ENCODE results near the gene MITF.

Gene MITF

DNA sequence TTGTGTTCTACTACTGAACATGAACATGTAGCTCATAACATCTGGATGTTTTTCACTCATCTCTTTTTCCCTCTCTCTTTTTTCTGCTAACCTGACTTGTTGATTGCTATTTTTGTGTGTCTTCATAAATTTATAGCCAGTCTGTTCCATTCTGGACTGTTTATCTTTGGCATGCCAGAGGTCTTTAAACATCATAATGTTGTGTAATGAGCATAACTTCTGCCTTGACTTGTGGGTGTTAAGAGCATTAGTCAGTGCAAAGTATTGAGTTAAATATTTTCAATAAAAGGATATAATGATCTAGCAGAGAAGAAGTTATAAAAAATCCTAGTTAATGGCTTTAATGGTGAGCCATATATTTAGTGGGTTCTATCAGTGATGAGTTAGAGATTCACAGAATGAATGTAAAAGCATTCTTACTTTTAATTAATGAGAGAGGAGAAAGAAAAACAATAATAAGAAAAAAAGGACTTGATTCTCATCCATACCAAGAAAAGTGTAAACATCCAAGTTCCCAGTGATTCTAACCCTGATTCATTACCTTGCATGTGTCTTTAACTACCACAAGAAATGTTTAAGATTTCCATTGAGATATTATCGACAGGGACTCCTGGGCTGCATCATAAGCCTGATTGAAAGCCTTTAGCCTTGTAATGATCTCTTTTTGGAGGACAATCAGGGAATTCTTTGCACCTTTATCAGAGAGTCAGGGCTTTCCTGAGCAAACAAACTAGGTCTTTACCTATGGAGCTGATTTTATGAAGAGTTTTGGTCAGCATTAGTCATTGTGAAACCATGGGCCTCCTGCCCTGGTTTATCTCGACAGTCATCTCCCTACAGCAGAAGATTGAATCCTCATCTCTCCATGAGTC is 22.9 kb downstream of the MITF start:
- DNase-seq: no peak

DNA sequence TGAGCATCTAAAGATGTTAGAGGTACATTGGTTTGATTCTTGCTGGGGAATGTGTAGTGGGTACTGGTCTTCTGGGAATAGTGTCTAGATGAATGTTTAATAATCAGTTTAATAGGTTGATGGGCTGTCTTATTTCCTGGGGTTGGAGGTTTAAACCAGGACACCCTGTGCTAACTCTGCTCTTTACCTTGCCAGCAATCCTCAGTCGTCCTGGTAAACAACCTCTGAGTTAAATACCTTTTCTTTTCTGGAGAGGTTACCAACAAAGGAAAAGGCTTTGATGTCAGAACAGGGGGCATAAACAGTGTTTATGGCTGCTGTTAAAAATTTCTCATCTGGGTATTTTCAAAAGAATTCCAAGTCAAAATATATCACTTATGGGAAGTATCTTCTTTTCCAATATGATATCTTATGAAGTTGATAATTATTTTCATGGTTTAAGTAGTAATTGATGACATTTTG is 23.5 kb downstream of the MITF start:
- DNase-seq: no peak

DNA sequence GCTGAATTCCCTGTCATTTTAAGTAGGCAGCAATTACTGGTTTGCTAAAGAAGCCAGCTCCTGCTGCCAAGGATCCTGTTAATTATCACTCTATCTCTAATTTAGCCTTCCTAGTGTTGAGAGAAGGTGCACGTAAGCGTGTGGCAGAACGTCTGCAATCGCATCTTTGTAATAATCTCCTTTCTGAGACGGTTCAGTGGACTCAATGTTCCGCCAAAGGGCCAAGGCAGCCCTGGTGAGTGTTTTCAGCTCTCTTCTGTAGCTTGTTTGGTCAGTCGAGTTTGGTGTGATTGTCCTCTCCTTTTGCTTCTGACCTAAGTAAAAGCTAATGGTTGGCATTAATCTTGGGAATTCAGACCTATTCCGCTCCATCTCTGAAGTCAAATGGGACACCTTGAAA is 24.2 kb downstream of the MITF start:
- no peak for DNase-seq

DNA sequence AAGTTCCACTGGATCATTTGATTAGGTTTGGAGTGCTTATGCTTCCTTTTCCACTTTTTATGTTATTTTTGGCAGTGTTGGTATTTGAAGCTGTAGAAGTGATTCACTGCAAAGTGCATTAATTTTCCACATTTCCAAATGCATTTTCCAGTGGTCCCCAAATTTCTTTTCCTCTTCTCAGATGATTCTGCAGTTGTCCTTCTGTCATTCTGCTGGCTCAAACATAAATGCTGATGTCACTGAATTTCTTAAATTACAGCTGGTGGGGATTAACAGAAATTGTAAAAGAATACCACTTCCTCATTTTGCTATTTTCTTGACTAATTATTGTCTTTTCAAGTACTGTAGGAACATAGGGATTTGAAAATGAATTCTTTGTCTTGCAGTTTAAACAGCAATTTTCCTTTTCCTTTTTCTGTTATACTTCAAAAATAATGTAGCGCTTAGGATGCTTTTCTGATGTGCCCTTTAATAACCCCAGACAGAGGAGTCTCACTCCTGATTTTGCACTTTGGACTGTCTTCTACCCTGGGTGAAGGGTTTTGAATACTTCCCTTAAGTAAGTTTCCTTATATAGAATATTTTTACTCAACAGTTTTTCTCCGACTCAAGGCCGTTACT is 25.0 kb downstream of the MITF start:
- no peak for DNase-seq

DNA sequence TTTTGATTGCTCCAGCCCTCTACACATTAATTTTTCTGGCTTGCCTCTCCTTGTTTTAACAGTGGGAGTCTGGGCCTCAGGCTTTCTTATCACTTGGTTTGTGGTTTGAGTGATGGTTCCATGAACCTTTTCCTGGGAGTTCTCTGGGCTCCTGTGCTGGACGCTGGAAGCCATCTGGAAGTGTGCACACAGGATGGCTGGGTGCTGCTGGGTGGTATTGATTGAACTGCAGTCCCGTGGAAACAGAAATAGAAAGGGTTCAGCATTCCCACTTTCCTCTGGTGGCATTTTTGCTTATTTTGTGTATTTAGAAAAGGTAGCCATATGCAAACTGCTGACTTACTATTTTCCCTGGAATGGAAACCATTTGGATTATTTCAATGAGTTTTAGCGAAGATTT is 25.6 kb downstream of the MITF start:
- DNase-seq: no peak

DNA sequence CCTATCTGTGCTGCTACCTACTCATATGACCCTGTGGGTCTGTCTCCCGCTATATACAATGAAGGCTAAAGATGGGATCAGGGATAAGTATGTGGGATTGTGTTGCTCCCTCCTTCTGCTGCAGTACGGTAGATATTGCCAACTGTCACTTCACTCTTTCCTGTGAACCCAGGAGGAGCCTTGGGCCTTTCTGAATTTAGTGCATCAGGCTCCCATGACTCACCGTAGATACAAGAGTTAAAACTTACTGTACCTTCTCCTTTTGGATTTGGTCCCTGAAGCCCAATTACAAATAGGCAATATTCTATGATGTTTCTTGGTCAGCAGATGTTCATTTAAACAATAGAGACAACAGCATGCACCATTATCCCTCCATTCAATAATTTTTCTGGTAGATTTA is 27.4 kb downstream of the MITF start:
- DNase-seq: no peak

DNA sequence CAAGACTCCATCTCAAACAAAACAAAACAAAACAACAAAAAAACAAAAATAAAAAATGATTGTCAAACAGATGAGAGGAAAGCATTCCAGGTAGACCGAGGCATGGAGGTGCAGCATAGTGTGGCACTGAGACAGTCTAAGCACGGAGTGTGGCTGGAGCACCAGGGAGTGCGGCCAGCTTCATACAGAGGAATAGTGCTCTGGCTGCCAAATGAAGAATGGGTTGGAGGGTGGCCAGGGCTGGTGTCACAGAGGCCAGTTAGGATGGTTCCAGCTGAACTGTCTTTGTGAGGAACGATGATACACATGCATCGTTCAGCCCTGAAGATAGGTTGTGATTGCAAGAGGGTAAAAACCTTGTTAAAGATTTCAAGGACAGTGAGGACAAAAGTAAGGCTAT is 28.3 kb downstream of the MITF start:
- DNase-seq: no peak

DNA sequence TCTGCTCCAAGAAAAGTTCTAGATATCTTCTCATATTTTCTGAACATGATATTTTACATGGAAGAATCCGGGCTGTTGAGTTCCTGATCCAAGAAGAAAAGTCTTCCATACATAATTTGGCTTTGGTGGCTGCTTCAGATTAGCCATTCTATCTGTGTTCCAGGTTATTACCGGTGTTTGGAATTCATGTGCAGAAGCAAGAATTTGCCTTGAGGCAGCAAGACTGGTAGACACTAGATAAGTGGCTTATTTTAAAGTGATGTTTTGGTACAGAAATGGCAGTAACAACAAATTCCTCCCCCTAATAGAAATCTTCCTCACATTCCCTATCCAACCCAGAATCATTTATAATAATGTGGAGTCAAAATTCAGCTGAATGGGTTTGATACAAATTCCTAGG is 29.2 kb downstream of the MITF start:
- DNase-seq: no peak

DNA sequence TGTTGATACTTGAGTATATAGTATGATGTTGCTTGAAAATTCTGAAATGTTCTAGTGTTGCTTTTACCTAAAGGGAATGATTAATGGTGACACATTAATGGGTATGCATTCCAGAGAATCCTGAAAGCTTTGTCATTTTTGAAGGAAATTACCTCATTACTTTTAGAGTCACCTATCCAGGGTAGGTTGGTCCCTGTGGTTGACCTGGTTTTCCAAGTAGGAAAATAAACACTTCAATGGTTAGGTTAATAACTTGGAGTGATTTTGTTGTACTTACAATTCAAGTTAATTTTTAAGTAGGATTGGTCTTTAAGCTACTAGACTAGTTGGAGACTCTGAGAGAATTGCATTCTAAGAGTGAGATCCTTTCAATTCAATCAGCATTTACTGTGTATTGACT is 31.0 kb downstream of the MITF start:
- DNase-seq: no peak

DNA sequence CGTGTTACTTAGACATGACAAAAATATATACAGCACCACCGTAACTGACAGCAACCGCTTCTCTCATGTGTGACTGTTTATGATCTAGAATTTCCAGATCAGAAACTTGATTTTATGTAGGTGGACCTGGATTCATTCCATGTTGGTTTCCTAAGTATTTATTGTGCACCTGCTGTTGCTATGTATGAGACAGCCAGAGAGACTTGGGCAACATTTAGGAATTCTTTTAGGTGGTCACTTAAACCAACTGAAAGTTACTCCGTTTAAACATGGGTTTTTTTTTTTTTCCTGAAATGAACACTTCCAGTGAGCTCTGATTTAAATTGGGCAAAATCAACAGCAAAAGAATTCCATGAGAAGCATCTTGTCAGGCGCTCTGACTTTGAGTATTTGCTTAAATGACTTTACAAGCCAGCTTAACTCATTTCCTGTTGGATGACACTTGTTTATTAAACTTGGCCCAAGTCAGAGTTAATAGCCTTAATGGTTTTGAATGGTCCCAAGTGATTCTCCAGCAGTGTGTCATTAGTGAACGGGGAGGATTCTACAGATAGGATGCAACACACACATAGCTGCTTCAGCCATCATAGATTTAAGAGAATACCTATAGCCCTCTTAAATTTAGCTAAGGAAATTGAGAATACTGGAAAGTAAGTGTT is 31.8 kb downstream of the MITF start:
- no peak for DNase-seq

DNA sequence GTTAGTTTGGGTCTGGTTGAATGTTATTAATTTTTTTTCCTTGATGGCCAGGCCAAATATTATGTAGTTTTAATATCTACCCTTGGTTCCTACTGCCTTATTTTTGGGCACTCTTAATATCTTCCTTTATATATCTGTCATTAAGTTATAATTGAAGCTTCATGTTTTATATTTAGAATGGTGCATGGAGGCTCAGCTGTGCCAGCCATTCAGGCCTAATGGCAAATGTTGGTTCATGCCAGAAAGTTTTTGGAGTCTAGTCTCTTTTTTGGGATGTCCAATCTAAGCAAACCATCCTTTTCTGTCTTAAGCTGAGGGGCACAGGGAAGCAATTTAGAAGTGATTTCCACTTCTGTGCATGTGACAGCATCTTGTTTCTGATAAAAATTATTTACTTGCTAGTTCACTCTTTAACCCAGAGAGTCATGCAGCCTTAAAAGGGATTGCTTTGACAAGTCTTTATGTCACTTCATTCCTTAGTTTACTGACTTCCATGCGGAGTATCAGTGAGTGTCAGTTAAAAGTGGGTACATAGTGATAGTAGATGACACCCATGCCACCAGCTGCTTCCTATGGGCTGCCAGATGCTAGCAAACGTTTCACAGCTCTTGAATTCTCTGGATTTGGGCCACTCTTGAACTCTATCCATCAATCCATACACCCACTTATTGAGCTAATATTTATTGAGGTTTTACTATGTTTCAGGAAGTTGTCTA is 33.0 kb downstream of the MITF start:
- no peak for DNase-seq

DNA sequence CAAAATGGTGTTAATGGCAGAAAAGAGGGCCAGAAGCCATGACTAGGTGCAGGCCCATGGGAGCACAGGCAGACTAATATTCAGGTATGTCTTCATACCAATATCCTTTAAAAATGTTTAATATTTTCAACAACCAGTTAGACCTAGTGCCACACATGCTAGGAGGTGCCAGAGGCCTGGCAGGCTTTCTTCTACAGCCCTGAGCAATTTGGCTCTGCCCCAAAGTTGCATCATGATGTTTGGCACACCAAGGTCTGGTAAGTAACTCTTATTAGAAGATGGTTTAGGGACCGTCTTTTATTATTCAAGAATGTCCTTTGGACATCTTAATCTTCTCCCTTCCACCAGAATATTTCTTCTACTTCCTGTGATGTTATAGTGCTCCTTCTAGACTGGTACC is 34.8 kb downstream of the MITF start:
- no peak for DNase-seq

DNA sequence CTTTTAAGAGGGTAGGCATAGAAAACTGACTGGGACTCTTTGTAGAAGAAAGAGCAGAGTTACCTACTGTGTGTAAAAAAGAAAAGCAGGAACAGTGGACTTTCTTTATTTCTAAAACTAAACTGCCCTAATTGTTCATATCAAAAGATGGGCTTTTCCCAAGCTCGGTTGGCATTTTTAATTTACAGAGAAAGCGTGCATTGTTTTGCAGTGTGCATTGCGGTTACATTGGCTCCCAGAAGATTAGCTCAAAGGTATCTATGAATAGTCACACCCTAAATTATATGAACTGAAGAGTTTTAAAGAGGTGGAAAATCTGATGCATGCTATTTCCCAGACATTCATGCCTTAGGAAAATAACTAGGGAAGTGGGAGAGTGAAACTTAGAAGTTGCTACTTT is 36.5 kb downstream of the MITF start:
- DNase-seq: no peak

DNA sequence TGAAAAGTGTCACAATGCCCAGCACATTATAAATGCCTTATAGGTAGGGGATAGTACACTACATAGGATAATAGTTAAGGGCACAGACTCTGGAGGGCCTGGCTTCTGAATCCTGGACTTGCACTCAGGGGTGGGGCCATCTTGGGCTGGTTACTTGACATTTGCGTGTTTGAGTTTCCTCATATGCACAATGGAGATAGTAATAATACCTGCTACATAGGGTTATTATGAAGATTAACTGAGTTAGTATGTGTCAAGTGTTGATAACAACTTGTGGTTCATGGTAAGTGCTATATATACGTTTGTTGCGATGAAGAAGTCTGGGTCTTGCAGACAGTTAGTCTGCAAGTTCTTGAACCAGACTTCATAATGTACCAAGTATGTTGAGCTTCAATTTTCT is 37.0 kb downstream of the MITF start:
- no peak for DNase-seq

DNA sequence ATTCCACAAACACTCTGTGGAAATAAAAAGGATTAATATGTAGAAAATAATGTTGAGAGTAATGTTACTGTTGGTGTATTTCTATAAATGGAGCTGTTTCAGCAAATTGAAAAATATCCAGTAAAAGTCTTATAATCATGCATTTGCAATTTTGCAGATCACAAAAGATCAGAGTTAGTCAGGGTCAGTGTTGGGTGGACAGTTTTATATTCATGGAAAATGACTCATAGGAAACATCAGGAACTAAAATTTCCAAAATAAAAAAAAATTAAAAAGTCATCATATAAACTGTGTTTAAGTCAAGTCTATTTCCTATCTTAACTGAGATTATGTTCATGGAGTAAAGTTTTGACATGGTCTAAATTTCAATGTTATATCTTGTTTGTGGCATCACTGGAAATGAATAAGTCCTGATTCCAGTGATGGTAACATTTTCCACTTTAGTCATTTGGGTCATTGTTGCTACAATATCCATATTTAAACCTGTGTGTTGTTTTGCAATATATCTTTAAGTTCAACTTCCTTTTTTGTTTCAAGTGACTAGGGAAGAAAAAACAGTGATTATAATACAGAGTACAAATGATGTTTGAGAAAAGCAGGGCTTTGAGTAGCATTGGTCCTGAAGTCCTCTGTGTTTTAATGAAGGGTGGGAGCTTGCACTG is 37.8 kb downstream of the MITF start:
- no peak for DNase-seq

DNA sequence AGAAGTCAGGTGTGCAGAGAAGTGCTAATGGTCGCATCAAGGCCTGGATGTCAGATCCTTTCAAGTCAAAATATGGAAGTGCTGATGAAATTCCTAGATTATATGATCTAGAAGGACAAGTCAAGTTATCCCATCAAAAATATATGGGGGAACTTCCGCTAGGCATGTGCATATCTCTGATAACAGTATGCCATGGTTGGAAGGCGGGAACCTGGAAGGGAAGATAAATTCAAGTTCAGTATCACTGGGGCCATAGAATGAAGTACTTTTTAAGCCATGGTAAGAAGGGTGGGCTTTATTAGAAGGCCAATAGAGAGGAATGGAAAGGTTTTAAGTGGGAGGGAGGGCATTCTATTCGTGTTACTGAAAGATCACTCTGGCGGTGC is 38.3 kb downstream of the MITF start:
- DNase-seq: no peak

DNA sequence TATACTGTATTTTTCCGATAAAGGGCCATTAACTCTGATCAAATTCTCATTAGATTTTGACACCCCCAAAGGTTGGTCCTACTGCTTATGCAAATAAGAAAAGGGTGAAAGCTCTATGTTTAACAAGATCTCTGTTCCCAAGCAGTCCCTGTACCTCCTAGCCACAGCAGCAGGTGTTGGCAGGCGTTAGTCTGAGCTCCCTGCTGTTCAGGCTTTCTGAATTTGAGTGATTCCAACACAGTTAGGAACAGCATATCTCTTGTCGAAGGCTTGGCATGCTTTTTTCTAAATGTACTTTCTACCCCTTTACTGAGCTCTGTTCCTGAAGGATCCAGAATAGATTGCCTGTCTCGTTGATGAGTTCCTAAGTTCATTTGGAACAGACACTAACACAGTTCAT is 42.3 kb downstream of the MITF start:
- DNase-seq: no peak

DNA sequence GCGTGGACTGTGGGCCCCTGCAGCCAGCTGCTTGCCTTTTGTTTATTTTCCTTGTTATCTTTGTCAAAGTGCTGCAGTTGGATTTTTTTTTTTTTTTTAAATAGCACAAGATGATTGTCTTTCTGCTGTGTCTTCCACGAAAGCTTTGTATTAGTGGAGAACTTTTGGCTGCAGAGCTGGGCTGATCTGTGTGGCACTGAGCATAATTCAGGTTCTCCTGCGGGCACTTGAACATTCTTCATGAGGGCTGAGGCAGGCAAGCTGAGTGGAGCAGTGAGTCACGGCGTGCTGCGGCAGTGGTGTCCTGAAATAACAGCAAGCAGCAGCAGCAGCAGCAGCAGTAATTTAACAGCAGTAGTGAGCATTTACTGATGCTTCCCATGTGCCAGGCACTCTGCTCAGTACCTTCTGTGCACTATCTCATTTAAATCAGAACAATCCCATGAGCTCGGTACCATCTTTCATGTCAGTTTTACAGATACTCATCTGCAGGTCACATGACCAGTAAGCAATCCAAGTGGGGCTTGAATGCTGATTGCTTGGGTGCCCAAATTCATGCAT is 45.8 kb downstream of the MITF start:
- no peak for DNase-seq

DNA sequence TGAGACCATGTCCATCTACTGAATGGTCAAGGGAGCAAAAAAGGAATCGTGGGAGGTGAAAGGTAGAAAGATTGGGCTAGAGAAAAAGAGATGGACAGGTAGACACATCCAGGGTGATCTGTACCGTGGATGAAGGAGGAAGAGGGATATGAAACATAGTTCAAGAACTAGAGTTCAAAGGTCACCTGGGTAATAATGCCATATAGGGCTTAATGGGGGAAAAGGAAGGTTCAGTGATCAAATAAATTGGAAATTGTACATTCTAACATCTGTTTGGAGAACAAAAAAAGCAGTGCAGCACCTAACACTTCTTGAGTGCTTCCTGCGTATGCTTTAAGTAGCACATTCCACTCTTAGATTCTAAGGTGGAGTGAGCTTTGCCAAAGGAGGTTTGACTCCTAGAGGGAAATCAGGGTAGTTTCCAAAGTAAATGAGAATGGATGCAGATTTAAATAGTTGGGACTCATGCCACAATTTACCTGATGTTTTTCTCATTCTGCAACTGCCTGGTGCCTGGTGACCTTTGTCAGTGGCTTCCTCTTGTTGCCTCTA is 46.6 kb downstream of the MITF start:
- no peak for DNase-seq

DNA sequence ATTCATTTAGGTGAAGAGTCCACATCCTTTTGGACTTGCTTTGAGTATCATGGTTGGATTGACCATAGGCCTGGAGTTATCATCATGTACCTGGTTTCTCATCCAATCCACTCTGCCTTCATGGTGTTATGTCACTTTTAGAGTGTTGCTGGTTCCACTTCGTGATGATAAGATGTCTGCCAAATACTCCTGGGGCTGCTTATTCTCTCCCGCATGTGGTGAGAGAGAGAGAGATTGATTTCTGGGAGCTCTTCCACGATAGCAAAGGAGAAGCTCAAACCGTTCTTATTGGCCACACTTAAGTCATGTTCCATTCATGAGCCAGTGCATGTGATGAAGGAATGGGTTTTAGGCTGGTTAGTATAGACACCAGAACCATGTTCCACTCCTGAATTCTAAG is 47.6 kb downstream of the MITF start:
- DNase-seq: no peak

DNA sequence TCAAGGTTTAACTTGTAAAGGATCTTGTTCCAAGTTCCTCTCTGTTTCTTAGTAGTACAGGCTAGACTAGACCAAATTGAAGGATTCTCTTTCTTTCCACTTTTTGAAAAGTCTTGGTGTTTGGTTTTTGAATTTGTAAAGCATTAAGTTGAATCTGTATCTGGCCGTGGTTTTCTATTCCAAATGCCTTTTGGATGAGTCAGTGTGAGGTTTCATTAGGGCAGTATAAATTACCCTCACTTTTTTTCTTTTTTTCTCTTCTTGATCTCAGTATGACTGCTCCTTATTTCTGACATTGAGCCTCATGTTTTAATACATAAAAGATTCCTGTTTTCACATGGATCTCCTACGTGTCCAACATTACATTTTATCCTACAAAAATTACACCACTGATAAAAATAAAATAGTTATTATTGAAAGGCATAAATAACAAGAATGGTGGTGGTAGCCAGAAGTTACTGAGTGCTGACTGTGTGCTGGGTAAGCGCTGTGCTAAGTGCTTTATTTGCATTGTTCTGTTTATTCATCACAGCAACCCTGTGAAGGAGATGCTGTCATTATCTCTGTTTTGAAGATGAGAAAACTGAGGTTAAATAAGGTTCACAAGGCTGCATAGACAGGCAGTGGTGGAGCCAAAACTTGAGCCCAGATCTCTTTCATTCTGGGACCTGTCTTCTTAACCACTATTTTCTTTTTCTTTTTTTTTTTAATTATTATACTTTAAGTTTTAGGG is 48.3 kb downstream of the MITF start:
- no peak for DNase-seq

DNA sequence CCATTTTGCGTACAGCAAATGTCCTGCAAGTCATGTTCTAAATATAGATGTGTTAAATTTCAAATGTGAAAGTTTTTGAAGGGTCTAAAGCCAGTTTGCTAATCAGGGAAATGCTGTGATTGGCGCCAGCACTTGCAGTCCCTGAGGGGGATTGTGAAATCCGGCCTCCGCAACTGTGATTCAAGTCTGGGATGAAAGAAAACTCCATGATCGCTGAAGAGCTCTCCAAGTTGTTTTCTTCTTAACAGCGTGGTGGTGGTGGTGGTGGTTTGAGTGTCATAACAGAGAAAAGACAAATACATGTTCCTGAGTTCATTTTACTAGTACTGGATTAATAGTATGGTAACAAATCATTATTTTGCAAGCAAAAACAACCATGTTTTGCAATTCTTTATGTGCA is 51.8 kb downstream of the MITF start:
- DNase-seq: no peak

Measured in activated CD8-positive, alpha-beta memory T cell treated with anti-CD3 and anti-CD28 coated beads, Interleukin-2, amount 50 U/mL, for 48 hours (primary cell).